ENCODE measurements around the gene PIP5K1C.
"Not testable (repeated sequence)": the region's sequence is repeated elsewhere in the genome, so short reads cannot be mapped to it uniquely, and the experiment has no call there.

Gene PIP5K1C

DNA sequence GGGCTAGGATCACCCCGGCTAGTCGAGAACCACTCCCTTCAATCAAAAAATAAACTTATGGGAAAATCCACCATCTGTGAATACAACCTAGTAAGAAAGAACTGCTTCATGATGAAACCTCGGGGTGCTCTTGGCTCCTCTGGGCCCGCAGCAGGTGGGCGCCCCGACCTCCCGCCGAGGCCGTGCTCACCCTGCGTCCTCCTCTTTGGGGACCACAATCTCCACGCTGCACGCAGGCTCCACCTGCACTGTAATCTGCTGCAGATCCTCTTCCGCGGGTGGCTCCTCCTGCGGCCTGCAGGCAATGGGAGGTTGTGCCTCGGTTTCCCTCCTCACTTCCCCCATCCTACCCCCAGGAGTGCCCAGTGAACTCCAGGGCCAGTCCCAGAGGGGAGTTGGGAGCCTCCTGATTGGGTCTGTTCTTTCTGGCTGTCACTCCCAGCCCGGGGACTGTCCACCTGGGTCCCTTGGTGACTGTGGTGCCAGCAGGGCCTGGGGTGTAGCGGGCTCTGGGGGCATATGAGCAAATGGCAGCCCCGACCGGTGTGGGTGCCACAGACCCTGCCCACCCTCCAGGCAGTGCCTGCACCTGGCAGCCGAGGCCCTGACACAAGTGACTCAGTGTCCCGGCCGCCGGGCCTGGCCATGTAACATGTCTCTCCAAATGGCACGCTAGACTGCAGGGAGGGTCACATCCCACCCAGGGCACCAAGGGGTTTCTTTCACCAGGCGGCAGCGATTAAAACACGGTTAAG is 58.6 kb downstream of the PIP5K1C start:
- Mint-ChIP-seq H3K4me3 (no peak overlapping the region), H3K27ac (peak overlapping the region in 1 of 2 donors; percentile 40), H3K4me1 (no peaks in the 10 kb centered on the region), H3K9me3 (no peaks in the 10 kb centered on the region), H3K27me3 (no peaks in the 10 kb centered on the region)
- DNase-seq (no peak), ATAC-seq (no peak)

DNA sequence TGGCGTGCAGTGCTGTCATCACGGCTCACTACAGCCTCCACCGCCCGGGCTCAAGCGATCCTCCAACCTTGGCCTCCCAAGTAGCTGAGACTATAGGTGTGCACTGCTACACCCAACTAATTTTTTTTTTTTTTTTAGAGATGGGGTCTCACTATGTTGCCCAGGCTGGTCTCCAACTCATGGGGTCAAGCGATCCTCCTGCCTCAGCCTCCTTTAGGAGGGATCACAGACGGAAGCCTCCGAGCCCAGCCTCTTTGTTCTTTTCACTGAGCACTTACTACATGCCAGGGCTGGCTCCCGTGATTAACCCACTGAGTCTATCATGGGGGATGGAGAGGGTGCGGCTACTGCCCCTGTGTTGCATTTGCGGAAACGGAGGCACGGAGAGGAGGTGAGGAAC is 60.8 kb downstream of the PIP5K1C start:
- H3K27ac Mint-ChIP-seq: peak overlapping the region; percentile 6 to 61
- H3K4me3 Mint-ChIP-seq: no peak overlapping the region
- no peak for DNase-seq
- H3K9me3 Mint-ChIP-seq: no peaks in the 10 kb centered on the region
- no peaks in the 10 kb centered on the region for H3K27me3 Mint-ChIP-seq
- ATAC-seq: no peak
- H3K4me1 Mint-ChIP-seq: no peaks in the 10 kb centered on the region

DNA sequence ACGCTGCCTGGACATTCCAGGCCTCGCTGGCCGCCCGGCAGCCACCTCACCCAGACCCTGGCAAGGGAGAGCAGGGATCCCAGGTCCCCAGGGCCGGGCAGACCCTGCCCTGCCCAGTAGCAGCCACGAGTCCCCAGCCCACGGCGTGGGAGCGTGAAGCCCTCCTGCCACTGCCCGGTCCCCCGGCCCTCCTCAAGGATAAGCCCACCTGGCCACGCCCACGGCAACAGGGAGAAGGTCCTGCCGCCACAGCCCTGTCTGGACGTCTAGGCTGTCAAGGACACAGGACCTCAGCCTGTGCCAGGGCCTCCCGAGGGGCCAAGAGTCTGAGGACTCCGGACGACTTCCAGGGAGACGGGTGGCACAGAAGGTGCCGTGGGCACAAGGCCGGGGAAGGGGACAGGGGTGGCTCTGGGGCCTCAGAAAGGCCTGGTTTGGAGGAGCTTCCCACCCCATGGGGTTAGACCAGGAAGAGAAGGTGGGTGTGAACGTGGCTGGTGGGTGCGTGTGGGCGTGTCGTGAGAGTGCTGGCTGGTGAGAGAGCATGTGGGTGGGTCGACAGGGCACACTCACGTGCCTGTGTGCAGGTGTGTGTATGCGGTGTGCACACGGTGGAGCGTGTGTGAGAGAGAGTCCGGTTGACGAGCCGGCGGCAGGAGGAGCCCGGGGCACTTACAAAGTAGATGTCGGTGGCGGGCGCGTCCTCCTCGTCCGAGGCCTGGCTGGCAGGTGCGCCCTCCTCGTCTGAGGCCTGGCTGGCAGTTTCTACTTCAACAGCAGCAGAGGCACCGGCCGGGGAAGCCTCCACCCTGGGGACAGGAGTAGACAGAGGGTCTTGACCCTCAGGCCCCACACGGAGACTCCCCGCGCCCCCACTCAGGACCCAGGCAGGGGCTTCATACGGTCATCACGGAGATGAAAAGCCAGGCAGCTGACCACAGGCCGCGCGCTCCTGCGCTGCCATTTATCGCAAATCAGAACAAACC is 61.8 kb downstream of the PIP5K1C start:
- ATAC-seq (peak; percentile 17), DNase-seq (no peak)
- Mint-ChIP-seq H3K27me3 (no peaks in the 10 kb centered on the region), H3K4me1 (no peaks in the 10 kb centered on the region), H3K9me3 (no peaks in the 10 kb centered on the region), H3K27ac (peak overlapping the region in 1 of 2 donors; percentile 5), H3K4me3 (no peak overlapping the region)

DNA sequence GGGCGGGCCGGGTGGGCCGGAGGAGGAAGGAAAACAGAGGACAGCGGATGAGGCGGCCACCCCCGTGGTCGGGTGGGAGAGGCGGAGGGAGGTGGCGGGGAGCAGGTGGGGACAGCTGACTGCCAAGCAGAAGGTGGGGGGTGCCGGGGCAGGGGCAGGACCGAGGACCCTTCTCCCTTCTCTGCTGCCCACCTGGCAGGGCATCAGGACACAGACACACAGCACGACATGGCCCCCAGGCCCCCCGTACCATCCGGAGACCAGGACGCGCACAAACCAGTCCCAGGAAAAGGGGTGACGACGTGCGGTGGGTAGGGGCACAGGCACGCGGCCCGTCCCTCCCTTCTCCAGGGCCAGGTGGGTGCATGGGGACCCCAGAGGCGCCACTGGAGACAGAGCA is 62.6 kb downstream of the PIP5K1C start:
- Mint-ChIP-seq H3K4me1 (no peaks in the 10 kb centered on the region), H3K4me3 (no peak overlapping the region), H3K27me3 (no peaks in the 10 kb centered on the region), H3K9me3 (no peaks in the 10 kb centered on the region), H3K27ac (no peak overlapping the region)
- ATAC-seq (peak; percentile 29), DNase-seq (no peak)

DNA sequence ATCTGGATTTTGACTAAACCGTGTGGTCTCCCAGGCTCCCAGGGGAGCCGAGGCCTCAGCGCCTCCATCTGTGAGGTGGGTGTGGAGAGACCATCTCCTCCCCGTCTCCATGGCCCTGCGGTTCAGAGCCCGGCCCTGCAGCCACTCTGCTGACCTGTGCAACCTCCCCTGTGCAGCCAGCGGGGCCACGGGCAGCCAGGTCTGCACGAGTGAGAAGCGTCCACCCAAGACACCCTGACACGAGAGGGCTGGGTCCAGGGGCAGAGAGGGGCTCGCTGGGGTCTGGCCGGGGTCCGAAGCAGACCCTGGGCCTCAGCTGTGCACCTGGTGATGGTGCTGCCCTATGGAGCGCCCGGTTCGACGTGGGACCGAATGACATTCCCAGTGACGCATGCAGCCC is 63.3 kb downstream of the PIP5K1C start:
- no peak for DNase-seq
- Mint-ChIP-seq H3K4me1 (no peaks in the 10 kb centered on the region), H3K4me3 (no peak overlapping the region), H3K27ac (peak overlapping the region in 1 of 2 donors; percentile 82), H3K9me3 (no peaks in the 10 kb centered on the region), H3K27me3 (no peaks in the 10 kb centered on the region)
- ATAC-seq: no peak

DNA sequence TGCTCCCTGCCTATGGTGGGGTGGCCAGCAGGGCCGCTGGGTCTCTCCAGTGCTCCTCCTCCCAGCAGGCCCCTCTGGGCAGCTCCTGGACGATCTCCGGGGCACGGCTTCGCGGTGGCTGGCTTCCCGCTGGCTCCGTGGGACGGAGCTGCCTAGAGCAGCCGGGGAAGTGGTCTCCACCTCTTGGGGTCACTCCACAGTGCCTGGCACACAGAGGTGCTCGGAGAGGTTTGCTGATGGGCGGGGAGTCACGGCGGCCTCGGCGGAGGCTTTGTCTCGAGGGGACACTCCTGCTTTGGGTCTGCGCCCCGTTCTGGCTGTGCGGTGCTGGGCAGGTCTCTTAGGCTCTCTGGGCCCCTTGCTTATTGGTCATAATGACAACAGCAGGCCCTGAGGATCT is 63.8 kb downstream of the PIP5K1C start:
- DNase-seq (no peak), ATAC-seq (no peak)
- Mint-ChIP-seq H3K27me3 (no peaks in the 10 kb centered on the region), H3K4me1 (no peaks in the 10 kb centered on the region), H3K4me3 (no peak overlapping the region), H3K27ac (no peak overlapping the region), H3K9me3 (no peaks in the 10 kb centered on the region)

DNA sequence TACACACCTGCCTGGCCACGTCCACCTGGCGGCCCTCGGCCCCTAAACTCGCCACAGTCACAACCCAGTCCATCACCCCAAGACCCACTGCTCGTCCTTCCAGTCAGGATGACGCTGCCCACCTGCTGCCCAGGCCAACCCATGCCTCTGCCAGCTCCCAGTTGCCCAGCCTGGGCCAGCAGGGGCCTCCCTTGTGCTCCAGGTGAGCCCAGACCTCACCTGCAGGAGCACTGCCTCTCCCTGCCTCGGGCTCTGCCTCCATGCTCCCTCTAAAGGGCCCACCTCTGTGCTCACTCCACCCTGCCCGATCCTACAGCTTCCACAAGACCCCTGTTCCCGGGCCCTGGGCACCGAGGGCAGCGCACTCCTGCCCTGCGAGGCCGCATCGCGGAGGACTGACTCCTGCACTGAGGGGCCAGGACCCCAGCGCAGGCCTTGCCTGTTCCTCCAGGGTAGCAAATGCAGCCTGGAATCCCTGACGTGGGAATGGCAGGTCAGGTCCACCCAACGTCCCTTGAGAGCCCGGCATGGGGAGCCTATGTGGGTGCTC is 65.7 kb downstream of the PIP5K1C start:
- Mint-ChIP-seq H3K9me3 (no peaks in the 10 kb centered on the region), H3K4me1 (no peaks in the 10 kb centered on the region), H3K27me3 (no peaks in the 10 kb centered on the region), H3K27ac (peak overlapping the region in 1 of 2 donors; percentile 35), H3K4me3 (no peak overlapping the region)
- ATAC-seq (no peak), DNase-seq (no peak)

DNA sequence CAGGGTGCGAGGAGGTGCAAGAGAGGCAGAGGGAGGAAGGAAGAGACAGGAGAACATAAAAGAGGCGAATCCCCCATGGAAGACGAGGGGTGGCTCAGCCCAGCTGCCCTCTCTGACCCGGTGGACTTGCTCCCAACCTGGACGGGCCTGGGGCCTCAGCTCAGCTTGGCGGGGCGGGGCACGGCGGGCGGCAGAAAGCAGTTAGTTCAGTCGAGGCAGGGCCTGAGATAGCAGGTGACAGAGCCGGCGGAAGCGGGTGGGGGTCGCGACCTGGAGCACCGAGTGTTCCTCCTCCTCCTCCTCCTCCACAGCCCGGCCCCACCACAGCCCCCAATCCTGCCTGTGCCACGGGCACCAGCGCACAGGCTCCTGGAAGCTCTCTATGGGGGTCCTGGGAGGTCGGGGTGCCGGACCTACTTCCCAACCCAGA is 66.7 kb downstream of the PIP5K1C start:
- H3K4me3 Mint-ChIP-seq: no peak overlapping the region
- ATAC-seq: no peak
- H3K4me1 Mint-ChIP-seq: no peaks in the 10 kb centered on the region
- no peaks in the 10 kb centered on the region for H3K9me3 Mint-ChIP-seq
- H3K27me3 Mint-ChIP-seq: no peaks in the 10 kb centered on the region
- H3K27ac Mint-ChIP-seq: peak overlapping the region in 1 of 2 donors; percentile 22
- no peak for DNase-seq

DNA sequence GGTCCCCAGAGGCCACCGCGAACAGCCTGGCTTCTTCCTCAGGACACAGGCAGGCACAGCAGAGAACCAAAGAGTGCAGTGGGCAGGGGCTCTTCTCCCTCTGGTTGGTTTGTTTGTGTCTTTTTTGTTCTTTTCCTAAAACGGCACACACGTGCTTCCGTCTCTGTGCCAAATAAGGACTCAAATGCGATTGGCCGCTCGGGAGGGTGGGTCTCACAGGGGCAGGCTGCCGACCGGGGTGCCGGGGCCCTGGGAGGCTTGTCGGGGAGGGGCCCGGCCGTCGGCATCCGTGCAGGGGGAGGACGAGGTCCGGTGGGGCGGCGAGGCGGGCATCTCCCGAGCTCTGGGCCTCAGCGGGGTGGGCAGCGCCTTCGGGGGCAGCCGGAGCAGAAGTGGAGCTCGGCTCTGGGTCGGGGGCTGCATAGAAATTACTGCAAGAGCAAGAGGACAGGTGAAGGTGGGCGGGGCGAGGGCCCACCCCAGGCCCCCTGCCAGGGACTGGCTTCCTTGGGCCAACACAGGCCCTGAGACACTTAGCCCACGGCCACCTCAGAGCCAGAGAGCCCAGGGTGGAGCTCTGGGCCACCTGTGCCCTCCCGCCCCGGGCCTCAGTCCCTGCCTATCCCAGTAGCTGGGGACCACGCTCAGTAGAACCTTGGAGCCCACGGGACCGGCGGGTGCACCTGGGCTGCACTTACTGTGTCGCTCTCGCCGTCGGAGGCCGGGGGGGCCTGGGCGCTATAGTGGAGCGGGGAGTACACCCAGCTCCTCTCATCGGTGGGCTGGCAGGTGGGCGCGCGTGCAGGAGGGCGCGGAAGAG is 67.3 kb downstream of the PIP5K1C start:
- Mint-ChIP-seq H3K27ac (peak overlapping the region in 1 of 2 donors; percentile 22), H3K4me1 (no peaks in the 10 kb centered on the region), H3K9me3 (no peaks in the 10 kb centered on the region), H3K4me3 (no peak overlapping the region), H3K27me3 (no peaks in the 10 kb centered on the region)
- DNase-seq (no peak), ATAC-seq (peak; percentile 23)

DNA sequence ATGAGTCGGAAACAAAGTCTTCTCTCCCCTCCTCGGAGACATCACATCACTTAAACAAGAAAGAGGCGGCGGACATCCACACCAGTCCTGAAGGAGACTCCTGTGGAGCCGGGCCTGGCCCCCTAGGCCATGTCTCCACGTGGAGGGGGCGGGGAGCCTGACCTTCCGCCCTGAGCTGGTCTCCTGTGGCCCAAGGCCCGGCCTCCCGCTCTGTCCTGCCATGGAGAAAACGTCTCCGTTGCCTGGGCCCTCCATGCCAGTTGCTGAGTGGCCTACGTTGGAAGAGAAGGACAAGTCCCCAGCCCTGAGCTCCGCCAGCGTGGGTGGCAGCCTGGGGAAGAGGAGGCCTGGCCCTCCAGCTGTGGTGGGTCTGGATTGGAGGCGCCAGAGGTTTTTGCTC is 68.2 kb downstream of the PIP5K1C start:
- H3K27me3 Mint-ChIP-seq: no peaks in the 10 kb centered on the region
- no peaks in the 10 kb centered on the region for H3K9me3 Mint-ChIP-seq
- ATAC-seq: no peak
- DNase-seq: no peak
- H3K4me1 Mint-ChIP-seq: peaks cover 2% of the 10 kb centered on the region
- no peak overlapping the region for H3K4me3 Mint-ChIP-seq
- peak overlapping the region in 1 of 2 donors; percentile 80 for H3K27ac Mint-ChIP-seq

DNA sequence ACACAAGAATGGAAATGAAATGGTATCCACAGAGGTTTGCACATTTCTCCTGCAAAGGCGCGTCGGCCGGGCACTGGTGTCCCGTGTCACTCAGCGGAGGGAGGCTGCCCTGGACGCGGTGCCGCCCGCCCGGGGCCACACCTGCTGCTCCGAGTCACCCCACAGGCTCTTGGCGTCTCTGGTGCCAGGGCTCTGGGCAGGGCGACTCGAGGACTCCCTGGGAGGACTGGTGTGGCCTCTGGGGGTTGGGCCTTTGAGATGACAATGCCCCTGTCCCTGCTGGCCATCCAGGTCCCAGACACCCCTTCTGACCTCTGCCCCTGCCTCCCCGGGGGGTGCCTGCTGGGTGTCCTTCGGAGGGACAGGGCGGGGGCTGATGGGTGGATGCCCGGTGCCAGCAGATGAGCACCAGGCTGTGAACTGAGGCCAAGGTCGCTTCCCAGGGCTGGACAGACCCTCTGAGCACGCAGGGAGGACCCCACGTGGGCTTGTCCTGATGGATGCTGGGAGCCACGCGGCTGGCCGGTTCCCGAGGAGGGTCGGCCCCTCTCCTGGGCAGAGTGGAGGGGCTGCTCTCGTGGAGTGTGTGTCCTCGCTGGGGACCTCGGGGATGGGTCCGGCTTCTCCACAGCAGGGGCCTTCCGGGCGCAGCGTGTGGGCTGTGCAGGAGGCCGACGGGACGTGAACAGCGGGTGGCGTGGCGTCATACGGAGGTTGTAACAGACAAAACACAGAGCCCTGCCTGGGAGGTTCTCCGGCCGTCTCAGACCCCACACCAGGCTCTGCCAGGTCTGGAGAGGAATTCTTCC is 69.0 kb downstream of the PIP5K1C start:
- DNase-seq (no peak), ATAC-seq (no peak)
- Mint-ChIP-seq H3K9me3 (no peaks in the 10 kb centered on the region), H3K27me3 (no peaks in the 10 kb centered on the region), H3K4me3 (no peak overlapping the region), H3K4me1 (peaks cover 11% of the 10 kb centered on the region), H3K27ac (no peak overlapping the region)

DNA sequence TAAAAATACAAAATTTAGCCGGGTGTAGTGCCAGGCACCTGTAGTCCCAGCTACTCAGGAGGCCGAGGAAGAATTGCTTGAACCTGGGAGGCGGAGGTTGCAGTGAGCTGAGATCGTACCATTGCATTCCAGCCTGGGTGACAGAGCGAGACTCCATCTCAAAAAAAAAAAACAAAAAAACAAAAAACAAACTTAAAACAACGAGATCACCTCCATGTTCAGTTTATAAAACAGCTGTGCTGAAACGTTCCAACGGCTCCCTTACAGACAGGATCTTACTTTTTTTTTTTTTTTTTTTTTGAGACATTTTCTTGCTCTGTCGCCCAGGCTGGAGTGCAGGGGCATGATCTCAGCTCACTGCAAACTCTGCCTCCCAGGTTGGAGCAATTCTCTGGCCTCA is 71.5 kb downstream of the PIP5K1C start:
- not testable (repeated sequence) for H3K9me3 Mint-ChIP-seq, ATAC-seq, DNase-seq, H3K27me3 Mint-ChIP-seq, H3K27ac Mint-ChIP-seq, H3K4me3 Mint-ChIP-seq
- H3K4me1 Mint-ChIP-seq: peaks cover 35% of the 10 kb centered on the region

DNA sequence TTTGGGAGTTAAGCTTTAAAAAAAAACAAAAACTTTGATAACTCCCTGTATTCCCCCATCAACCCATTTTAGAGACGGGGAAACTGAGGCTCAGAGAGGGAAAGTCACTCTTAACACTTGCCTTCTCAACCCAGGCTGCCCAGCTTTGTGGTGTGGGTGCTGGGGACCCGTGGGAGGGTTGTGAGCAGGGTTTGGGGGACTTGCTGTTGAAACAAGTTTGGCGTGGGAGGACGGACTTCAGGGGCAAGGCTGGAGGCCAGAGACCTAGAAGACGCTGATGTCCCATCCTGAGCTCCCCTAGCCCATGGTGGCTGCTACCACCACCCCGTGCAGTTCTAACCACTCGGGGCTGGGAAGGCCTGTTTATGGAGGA is 72.9 kb downstream of the PIP5K1C start:
- no peak overlapping the region for H3K27ac Mint-ChIP-seq
- peak overlapping the region; percentile 94 to 100 for H3K4me3 Mint-ChIP-seq
- ATAC-seq (no peak), DNase-seq (no peak)
- H3K9me3 Mint-ChIP-seq: no peaks in the 10 kb centered on the region
- no peaks in the 10 kb centered on the region for H3K27me3 Mint-ChIP-seq
- H3K4me1 Mint-ChIP-seq: peaks cover 35% of the 10 kb centered on the region

DNA sequence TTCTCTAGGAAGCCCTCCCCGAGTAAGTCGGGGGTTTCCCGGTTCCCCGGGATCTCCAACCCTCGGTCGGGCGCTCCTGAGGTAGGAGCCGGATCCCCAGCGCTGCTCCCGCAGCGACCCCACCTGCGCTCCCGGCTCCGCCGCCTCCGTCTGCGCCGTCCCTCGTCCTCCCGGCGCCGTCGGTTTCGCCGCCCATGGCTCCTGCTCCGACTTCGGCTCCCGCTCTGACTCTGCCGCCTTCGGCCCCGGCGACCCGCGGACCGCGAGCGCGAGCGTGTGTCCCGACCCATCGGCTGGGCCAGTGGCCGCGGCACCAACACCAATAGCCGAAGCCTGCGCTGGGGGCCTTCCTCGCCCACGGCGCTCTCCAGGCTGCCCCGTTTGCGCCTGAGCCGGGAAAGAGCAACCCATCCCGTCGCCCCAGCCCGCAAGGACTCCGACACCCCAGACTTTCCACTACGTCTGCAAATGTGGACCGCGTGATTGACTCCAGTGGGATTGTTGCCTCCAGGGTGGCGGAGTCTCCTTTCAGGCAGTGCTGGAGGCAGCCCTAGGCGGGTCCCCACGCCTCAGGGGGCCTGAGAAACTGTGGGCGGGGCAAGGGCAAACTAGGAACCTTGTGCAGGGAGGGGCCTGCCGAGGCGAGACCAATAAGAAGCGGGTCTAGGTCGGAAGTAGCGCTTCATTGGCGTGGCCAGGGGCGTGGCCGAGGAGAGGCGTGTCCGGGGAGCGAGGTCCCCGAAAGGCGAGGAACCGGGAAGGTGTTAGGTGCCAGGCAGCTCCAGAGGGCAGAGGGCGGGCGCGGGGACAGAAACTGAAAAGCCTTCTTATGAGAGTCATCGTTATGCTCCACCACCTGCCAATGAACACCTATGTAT is 73.6 kb downstream of the PIP5K1C start, which contains the start of gene CACTIN:
CACTIN (minus strand) TSS at position 318 of the 878 bp plus-strand sequence; CDS start at position 290, 28 bp downstream.
- H3K27ac Mint-ChIP-seq: peak within 1 kb of the TSS; percentile 99 to 100
- peak; percentile 97 for ATAC-seq
- H3K27me3 Mint-ChIP-seq: no peaks in the 10 kb centered on the region

More for the DNA sequence above, 73.6 kb downstream of the PIP5K1C start, which contains the start of gene CACTIN:
- Mint-ChIP-seq H3K4me1 (peaks cover 35% of the 10 kb centered on the region), H3K4me3 (peak within 1 kb of the TSS; percentile 94 to 100), H3K9me3 (no peaks in the 10 kb centered on the region)
- peak; percentile 99 for DNase-seq
